Left cardiac atrium (tissue), 4 donors: ENCODE data around the gene PCMT1. TPM values are rescaled to one million over a fixed set of nuclear protein-coding genes. Genes with fewer than 3 reads are reported as not detected.
"Not testable (repeated sequence)": the region's sequence is repeated elsewhere in the genome, so short reads cannot be mapped to it uniquely, and the experiment has no call there.

Experiments used
- ATAC-seq, 2 donors: fragments of 200-7000 bp; cut with Tn5 transposase; one replicate each; pipeline ENCODE4 v1.9.1; 2020; ENCODE audit warnings: mild to moderate bottlenecking in 2 of 2, moderate library complexity in 2 of 2
- DNase-seq: peaks from one replicate; pipeline ENCODE4 v3.0.0-alpha.2; 2020
- intact Hi-C, 2 donors: fragments of 100-400 bp; cut with DNase I; formaldehyde crosslinking; loops; one replicate each; pipeline versions ENCODE4 v1.14.1 to v1.15.1; 2022 to 2023
- long read RNA-seq: library from polyadenylated mRNA; unstranded; transcript quantifications from one replicate; pipeline ENCODE4 v2.0.0, GENCODE V29; 2021
- total RNA-seq, 2 donors: library from RNA; stranded (reverse); fragmentation: NEBNext Ultra II Directional; extraction: Animal tissue kit (Norgen Biotek cat#: 25700); gene quantifications; one replicate each; pipeline ENCODE4 v1.2.1, GENCODE V29; 2021
- donor health status: DM: no; HTN: yes; CAD: no.
- donor health status: DM: no; HTN: yes; CAD: no; lungs with severe emphysema.
- donor health status: DM: yes; HTN: yes; CAD: no.
- donor health status: Dilated cardiomyopathy.

The PCMT1 gene
- 100 to 1,000 TPM in 1 of 2 donors, 10 to 100 TPM in 1; 92.8 to 107 TPM for total RNA-seq
- long read RNA-seq, transcript PCMT1-205 (8 exons, 1,984 nt), result major isoform, 134 of 165 reads
- long read RNA-seq, transcript PCMT1-203 (8 exons, 1,938 nt), result minor isoform, 18 of 165 reads
- long read RNA-seq, partial matches to known transcripts, result 2 of 165 reads
- long read RNA-seq, other reads (novel, unspliced or antisense), result 7 of 165 reads

DNA sequence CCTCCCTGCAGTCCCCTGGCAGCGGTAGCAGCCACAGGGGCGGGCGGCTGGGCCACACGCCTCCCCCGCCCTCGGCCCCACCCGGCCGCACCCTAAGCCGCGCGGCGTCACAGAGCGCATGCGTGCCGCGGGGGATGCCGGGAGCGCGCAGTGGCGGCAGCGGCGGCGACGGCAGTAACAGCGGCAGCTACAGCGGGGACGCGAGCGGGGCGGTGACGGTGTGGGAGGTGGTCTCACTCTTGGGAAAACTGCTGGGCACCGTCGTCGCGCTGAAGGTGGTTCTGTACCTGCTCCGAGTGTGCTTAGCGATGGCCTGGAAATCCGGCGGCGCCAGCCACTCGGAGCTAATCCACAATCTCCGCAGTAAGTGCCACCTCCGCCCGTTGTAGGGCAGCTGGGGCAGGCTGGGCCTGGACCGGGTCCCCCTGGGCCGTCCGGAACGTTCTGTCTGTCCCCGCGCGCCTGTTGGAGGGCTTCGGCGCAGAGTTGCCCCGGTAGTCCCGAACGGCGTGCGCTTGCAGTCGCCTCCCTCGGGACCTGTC, at the start of gene PCMT1:
TSS of gene PCMT1 (plus strand) at position 148 of the 542 bp plus-strand sequence. CDS start at position 309, 161 bp downstream.
- ATAC-seq (peak; percentile 98 to 99), DNase-seq (peak; percentile 93)
- intact Hi-C loops, result no loop called here

DNA sequence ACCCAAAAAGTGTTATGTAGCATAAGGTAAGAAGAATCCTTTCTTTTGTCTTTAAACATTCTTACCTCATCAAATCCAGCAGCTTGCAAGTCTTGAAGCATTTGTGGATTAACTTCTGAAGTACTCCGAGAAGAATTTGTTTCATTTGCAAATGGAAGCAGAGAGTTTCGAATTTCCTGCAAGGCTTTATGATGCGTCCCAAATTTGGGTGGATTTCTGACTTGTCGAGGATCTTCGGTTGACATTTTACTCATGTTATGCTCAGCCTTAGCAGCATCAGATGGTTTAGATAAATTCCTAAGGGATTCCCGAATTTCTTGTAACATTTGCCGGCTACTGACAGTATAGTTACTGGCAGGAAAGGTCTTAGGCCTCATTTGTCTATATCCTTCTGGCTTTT, 47.8 kb upstream of the PCMT1 start:
- no peak for DNase-seq
- ATAC-seq, result no peak
- intact Hi-C loops, result no loop called here

- intact Hi-C loops, result no loop called here
- no peak for ATAC-seq
Measured at GRCh38 chr6:149711711-149712110, 37.8 kb upstream of the PCMT1 start.

DNA sequence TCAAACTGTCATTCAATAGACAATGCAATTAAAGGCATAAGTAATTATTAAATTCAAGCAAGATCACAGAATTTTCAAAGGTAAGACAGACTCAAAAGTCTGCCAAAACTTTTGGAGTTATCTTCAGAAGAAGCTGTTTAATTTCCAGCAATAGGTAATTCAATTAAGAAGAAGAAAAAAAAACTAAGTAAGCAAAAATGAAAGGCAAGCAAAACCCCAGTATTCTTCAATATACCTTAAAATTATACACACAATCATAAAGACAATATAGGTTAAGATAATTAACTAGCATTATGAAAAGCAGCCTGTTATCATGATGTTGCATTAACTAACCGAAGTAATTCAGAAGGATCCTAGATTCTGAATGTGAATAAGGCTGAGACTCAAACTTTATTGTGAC, 35.1 kb upstream of the PCMT1 start:
- DNase-seq (no peak), ATAC-seq (no peak)
- intact Hi-C loops, result no loop called here

More at GRCh38 chr6:149711711-149712110, 37.8 kb upstream of the PCMT1 start:
- DNase-seq, result no peak

- no peak for DNase-seq
- ATAC-seq, result no peak
- intact Hi-C loops, result no loop called here
Measured at GRCh38 chr6:149716181-149716963, 33.2 kb upstream of the PCMT1 start.

DNA sequence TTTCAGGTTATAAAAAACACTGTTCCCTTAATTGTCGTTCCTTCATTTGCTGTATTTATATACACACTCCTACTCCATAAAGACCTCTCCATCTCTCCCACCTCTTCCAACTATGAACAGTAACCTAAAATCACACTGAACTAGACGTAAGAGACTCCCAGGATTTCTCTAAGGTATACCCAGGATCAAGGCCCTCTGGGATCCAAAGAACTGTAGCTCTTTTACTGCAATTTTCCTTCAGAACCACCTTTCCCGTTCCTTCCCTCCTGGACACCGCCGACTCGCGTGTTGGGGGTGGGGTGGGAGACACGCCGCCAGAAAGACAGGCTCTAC, 32.3 kb upstream of the PCMT1 start:
- DNase-seq (no peak), ATAC-seq (no peak)
- intact Hi-C loops, result no loop called here

DNA sequence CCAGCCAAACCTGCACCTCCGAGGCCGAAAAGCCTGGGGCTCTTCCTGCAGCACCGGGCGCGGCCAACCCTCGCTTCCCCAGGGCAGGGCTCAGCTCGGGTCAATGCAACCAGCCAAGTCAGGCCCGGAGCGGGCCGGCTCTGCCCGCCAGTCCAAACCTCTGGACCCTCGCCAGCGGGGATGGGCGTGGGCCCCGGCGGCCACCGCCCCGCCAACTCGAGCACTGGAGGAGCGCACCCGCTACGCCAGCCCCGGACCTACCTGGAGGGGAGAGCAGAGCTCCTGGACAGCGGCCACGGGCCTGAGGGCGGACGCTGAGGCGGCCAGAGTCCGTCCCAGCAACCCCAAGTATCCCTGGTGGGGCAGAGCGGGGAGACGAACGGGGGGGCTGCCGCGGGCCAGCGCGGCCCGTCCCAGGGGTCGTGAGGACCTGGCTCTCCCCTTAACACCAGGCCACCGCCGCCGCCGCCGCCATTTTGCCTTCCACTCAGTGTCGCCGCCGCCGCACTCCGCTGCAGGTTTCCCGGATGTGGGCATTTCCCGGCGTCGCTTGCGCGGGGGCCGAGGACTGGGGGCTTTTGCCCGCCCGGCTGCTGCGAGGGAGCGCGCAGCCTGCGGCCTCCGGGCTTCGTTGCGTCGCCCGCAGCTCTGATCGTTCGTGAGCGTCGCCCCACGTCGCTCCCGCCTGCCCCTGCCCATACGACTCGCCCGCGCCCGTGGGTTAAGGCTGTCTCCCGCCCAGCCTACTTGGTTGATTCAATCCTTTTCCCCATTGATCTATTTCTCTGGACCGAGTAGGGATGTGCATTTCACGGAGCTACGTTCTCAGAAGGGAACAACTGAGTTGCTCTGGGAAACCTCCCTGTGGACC, 31.7 kb upstream of the PCMT1 start, which contains the start of gene LATS1:
TSS of gene LATS1 (minus strand) at position 514 of the 871 bp plus-strand sequence. CDS start 15,975 bp downstream, outside the sequence.
- peak; percentile 94 for DNase-seq
- ATAC-seq, result peak; percentile 95 to 96
- intact Hi-C loops, result no loop called here

GRCh38 chr6:149719531-149719930, 30.0 kb upstream of the PCMT1 start:
- no peak for DNase-seq
- no peak for ATAC-seq
- intact Hi-C loops, result no loop called here

GRCh38 chr6:149723262-149723661, 26.3 kb upstream of the PCMT1 start:
- no peak for DNase-seq
- no peak for ATAC-seq
- intact Hi-C loops, result no loop called here

DNA sequence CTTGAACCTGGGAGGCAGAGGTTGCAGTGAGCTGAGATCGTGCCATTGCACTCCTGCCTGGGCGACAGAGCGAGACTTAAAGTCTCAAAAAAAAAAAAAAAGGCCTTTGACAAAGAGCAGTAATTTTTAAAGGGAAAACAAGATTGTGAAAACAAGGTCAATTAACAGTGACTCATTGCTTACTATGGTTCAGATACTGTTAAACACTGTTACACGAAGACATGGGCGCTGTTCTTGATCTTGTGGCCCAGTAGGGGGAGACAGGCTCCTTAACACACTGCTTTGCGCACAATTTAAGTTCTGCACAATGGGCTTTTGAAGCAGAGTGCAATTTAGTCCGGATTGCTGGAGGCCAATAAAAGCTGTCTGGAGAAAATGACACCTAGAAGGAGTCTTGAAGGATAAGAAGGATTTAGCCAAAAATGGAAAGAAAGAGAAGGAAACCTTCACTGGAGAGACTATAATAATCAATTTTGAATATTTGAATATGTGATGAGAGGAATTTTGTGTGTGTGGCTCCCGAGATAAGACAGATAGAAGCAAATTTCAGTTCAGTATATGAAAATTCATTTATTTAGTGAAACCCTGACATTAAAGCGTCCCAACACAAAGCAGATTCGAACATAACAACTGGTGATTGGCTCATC, 25.6 kb upstream of the PCMT1 start:
- peak; percentile 36 for DNase-seq
- ATAC-seq, result peak; percentile 82 to 84
- intact Hi-C loops, result no loop called here

DNA sequence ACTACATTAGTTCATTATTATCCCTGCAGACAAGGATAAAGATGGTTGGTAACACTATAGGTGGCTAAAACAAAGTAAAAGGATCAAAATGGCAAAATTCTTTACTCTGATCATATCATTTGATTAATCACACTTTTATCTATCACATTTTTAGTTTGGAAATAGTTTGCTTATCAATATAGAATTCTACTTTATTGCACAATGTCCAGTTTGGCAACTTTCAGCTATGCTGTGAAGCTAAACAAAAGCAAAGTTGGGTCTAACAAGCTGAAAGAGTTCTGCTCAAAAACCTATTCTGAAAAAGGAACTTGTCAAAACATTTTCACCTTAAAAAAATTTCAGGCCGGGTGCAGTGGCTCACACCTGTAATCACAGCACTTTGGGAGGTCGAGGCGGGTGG, 23.8 kb upstream of the PCMT1 start:
- intact Hi-C loops, result no loop called here
- ATAC-seq (no peak), DNase-seq (no peak)

- no peak for ATAC-seq
- DNase-seq, result no peak
- intact Hi-C loops, result no loop called here
Measured at GRCh38 chr6:149727793-149728498, 21.6 kb upstream of the PCMT1 start.

- intact Hi-C loops, result no loop called here
- ATAC-seq, result no peak
- no peak for DNase-seq
Measured at GRCh38 chr6:149728499-149729234, 20.9 kb upstream of the PCMT1 start.

GRCh38 chr6:149729824-149730223, 19.7 kb upstream of the PCMT1 start:
- intact Hi-C loops, result no loop called here
- no peak for ATAC-seq

GRCh38 chr6:149733089-149733720, 16.3 kb upstream of the PCMT1 start:
- intact Hi-C loops, result no loop called here
- no peak for ATAC-seq
- no peak for DNase-seq

More at GRCh38 chr6:149729824-149730223, 19.7 kb upstream of the PCMT1 start:
- DNase-seq, result no peak

DNA sequence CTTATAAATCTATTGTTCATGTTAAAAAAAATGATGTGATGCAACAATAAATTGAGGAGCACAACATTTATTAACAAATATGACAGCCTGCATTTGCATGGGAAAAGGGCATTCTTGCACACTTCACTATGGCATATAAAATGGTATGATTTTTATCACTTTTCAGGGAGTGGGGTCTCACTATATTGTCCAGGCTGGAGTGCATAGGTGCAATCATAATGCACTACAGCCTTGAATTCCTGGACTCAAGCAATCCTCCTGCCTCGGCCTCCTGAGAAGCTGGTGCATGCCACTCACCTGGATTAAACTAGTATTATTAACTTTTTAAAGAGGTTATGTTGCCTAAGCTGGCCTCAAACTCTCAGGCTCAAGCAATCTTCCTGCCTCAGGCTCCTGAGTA, 14.6 kb upstream of the PCMT1 start:
- ATAC-seq (no peak), DNase-seq (no peak)
- intact Hi-C loops, result no loop called here

DNA sequence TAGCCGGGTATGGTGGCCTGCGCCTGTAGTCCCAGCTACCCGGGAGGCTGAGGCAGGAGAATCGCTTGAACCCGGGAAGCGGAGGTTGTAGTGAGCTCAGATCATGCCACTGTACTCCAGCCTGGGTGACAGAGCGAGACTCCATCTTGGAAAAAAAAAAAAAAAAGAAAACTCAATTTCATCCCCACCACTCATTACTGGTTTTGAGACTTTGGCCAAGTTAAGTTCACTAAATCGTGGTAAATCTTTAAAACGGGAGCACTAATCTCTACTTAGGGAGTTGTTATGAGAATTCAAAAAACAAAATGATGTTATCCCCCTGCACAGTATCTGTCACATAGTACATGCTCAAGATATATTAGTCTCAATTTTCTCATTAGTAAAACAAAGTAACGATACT, 4.3 kb upstream of the PCMT1 start:
- ATAC-seq, DNase-seq, intact Hi-C loops: not testable (repeated sequence)
